H1 (cell line): ENCODE results near the gene RFLNA. TPM values are rescaled to one million over a fixed set of nuclear protein-coding genes. Genes with fewer than 3 reads are reported as not detected.

ENCODE experiments used
- CTCF ChIA-PET: fragments of 300-600 bp; sonication (Branson Sonifier 250); formaldehyde crosslinking; loops from one replicate; lab custom pipeline; 2021; ENCODE audit not compliant: partially characterized antibody; lab: Charles Lee
- POLR2A ChIA-PET: fragments of 300-600 bp; sonication (Branson Sonifier 250); formaldehyde crosslinking; loops from one replicate; lab custom pipeline; 2021; ENCODE audit warnings: inconsistent platforms; ENCODE audit not compliant: partially characterized antibody; lab: Charles Lee
- DNase-seq, 2 experiments: peaks; one replicate each; pipeline versions ENCODE4 v3.0.0 to v3.0.0-alpha.2; 2010 to 2022; ENCODE audit warnings: low spot score in 2 of 2, low read depth in 1 of 2, mixed read lengths in 1 of 2
- FAIRE-seq: peaks from 2 replicates; lab custom pipeline; 2011; peaks lifted over from hg19 to GRCh38; lab: Jason Lieb, UNC
- H2AFZ ChIP-seq: 2 replicates; pipeline ENCODE4 v1.8.1; 2012; ENCODE audit warnings: low read length, inconsistent platforms
- H2AK5ac ChIP-seq: 2 replicates; pipeline ENCODE4 v1.6.1; 2013; ENCODE audit warnings: low read depth, low read length
- H2BK120ac ChIP-seq: replicated peaks from 2 replicates; pipeline ENCODE3; 2013; ENCODE audit warnings: low read depth, low read length, inconsistent platforms
- H2BK12ac ChIP-seq: 2 replicates; pipeline ENCODE4 v1.6.1; 2013; ENCODE audit warnings: low read depth, low read length
- H2BK15ac ChIP-seq: 2 replicates; pipeline ENCODE4 v1.6.1; 2013; ENCODE audit warnings: low read length
- H2BK20ac ChIP-seq: 2 replicates; pipeline ENCODE4 v1.6.1; 2013; ENCODE audit warnings: low read length
- H2BK5ac ChIP-seq: 2 replicates; pipeline ENCODE4 v1.6.1; 2013; ENCODE audit warnings: low read depth, low read length
- H3K14ac ChIP-seq: 2 replicates; pipeline ENCODE4 v1.6.1; 2013; ENCODE audit warnings: inconsistent platforms; ENCODE audit not compliant: insufficient read length
- H3K18ac ChIP-seq: 2 replicates; pipeline ENCODE4 v1.6.1; 2013; ENCODE audit warnings: low read length; ENCODE audit errors: extremely low read depth
- H3K23ac ChIP-seq: 2 replicates; pipeline ENCODE4 v1.6.1; 2013; ENCODE audit warnings: inconsistent platforms; ENCODE audit not compliant: insufficient read length
- H3K23me2 ChIP-seq: 2 replicates; pipeline ENCODE4 v1.6.1; 2013; ENCODE audit warnings: low read depth, low read length
- H3K27ac ChIP-seq: 2 replicates; pipeline ENCODE4 v1.6.1; 2011; ENCODE audit warnings: low read depth, low read length, inconsistent platforms
- H3K27me3 ChIP-seq, 4 experiments: replicated peaks in 1 of 4; 1 replicate in 1 of 4; 2 replicates in 3 of 4; pipeline versions ENCODE4 v1.6.1 to v1.8.1; 2011 to 2013; ENCODE audit warnings: low read length in 3 of 4, mild to moderate bottlenecking in 3 of 4, inconsistent platforms in 2 of 4, mixed read lengths in 2 of 4, moderate library complexity in 1 of 4; ENCODE audit not compliant: control insufficient read depth in 3 of 4, insufficient read depth in 3 of 4; ENCODE audit errors: extremely low read depth in 1 of 4
- H3K36me3 ChIP-seq, 4 experiments: 2 replicates each; pipeline versions ENCODE4 v1.6.1 to v1.8.1; 2011 to 2013; ENCODE audit warnings: mild to moderate bottlenecking in 4 of 4, low read length in 3 of 4, moderate library complexity in 2 of 4, control low read depth in 1 of 4, inconsistent platforms in 1 of 4; ENCODE audit not compliant: insufficient read depth in 4 of 4, control insufficient read depth in 2 of 4
- H3K4ac ChIP-seq: replicated peaks from 2 replicates; pipeline ENCODE3; 2013; ENCODE audit warnings: low read length, low read depth, mixed read lengths, inconsistent platforms; ENCODE audit not compliant: insufficient read length
- H3K4me1 ChIP-seq, 4 experiments: replicated peaks in 1 of 4; 1 replicate in 1 of 4; 2 replicates in 3 of 4; pipeline versions ENCODE4 v1.6.1 to v1.8.1; 2011 to 2013; ENCODE audit warnings: low read length in 3 of 4, inconsistent platforms in 2 of 4, mixed read lengths in 1 of 4; ENCODE audit not compliant: insufficient read depth in 4 of 4, control insufficient read depth in 3 of 4
- H3K4me2 ChIP-seq, 2 experiments: 2 replicates each; pipeline versions ENCODE4 v1.6.1 to v1.8.1; 2011 to 2013; ENCODE audit warnings: low read depth in 2 of 2, low read length in 2 of 2, control low read depth in 1 of 2, inconsistent platforms in 1 of 2, mild to moderate bottlenecking in 1 of 2; ENCODE audit not compliant: insufficient read depth in 1 of 2
- H3K4me3 ChIP-seq, 4 experiments: fragments of 200-600, 300-600 bp in 1 of 4; sonication (generic), shearing (Covaris generic), sonication (Bioruptor Twin) in 1 of 4; 2 replicates each; pipeline versions ENCODE4 v1.5.1 to v1.8.1; 2011 to 2016; ENCODE audit warnings: low read length in 4 of 4, low read depth in 3 of 4, control low read depth in 2 of 4, inconsistent platforms in 2 of 4, mild to moderate bottlenecking in 2 of 4, mixed read lengths in 1 of 4, moderate library complexity in 1 of 4; ENCODE audit not compliant: insufficient read depth in 2 of 4; ENCODE audit errors: extremely low read depth in 1 of 4
- H3K56ac ChIP-seq: replicated peaks from 2 replicates; pipeline ENCODE3; 2013; ENCODE audit warnings: low read depth, mild to moderate bottlenecking, mixed read lengths, low read length, inconsistent platforms; ENCODE audit not compliant: insufficient read length
- H3K79me1 ChIP-seq: 2 replicates; pipeline ENCODE4 v1.6.1; 2013; ENCODE audit warnings: low read depth, low read length, control low read depth
- H3K79me2 ChIP-seq, 2 experiments: 2 replicates each; pipeline versions ENCODE4 v1.6.1 to v1.8.1; 2012 to 2013; ENCODE audit warnings: low read length in 2 of 2, mild to moderate bottlenecking in 2 of 2, inconsistent platforms in 1 of 2; ENCODE audit not compliant: insufficient read depth in 2 of 2, control insufficient read depth in 1 of 2
- H3K9ac ChIP-seq, 4 experiments: replicated peaks in 1 of 4; 1 replicate in 1 of 4; 2 replicates in 3 of 4; pipeline versions ENCODE4 v1.6.1 to v1.8.1; 2011 to 2013; ENCODE audit warnings: low read depth in 3 of 4, low read length in 3 of 4, control low read depth in 2 of 4, mild to moderate bottlenecking in 2 of 4, moderate library complexity in 2 of 4, inconsistent platforms in 1 of 4; ENCODE audit errors: extremely low read depth in 1 of 4
- H3K9me3 ChIP-seq, 2 experiments: 2 replicates each; pipeline versions ENCODE4 v1.6.1 to v1.8.1; 2012 to 2013; ENCODE audit warnings: mild to moderate bottlenecking in 2 of 2, moderate library complexity in 2 of 2, control low read depth in 1 of 2, inconsistent platforms in 1 of 2, low read depth in 1 of 2, low read length in 1 of 2, mixed read lengths in 1 of 2; ENCODE audit not compliant: insufficient read depth in 2 of 2
- H4K20me1 ChIP-seq, 2 experiments: replicated peaks in 1 of 2; 2 replicates each; pipeline versions ENCODE3 to v1.8.1; 2011 to 2013; ENCODE audit warnings: inconsistent platforms in 2 of 2, low read length in 2 of 2, mild to moderate bottlenecking in 1 of 2; ENCODE audit not compliant: insufficient read depth in 2 of 2, control insufficient read depth in 1 of 2
- H4K5ac ChIP-seq: 2 replicates; pipeline ENCODE4 v1.6.1; 2013; ENCODE audit warnings: low read length, low read depth, mixed read lengths, inconsistent platforms; ENCODE audit not compliant: insufficient read length
- H4K8ac ChIP-seq: 2 replicates; pipeline ENCODE4 v1.8.0; 2013; ENCODE audit warnings: mild to moderate bottlenecking, moderate library complexity, low read length, inconsistent platforms; ENCODE audit not compliant: insufficient read depth; ENCODE audit errors: extremely low read depth
- H4K91ac ChIP-seq: replicated peaks from 2 replicates; pipeline ENCODE3; 2013; ENCODE audit warnings: low read length, mixed read lengths, inconsistent platforms; ENCODE audit not compliant: insufficient read length
- CHD2 ChIP-seq: IDR thresholded peaks from 2 replicates; pipeline ENCODE4 v1.6.1; 2012; ENCODE audit warnings: low read length, improper control_type of control experiment
- KDM1A ChIP-seq: fragments of 200-600, 300-600 bp; sonication (generic); IDR thresholded peaks from 2 replicates; pipeline ENCODE4 v1.7.1; 2016; ENCODE audit warnings: mild to moderate bottlenecking, low read length, borderline replicate concordance
- RFX5 ChIP-seq: IDR thresholded peaks from 2 replicates; pipeline ENCODE4 v1.6.1; 2011; ENCODE audit warnings: low read depth, low read length, improper control_type of control experiment, borderline replicate concordance
- SP1 ChIP-seq: IDR thresholded peaks from 2 replicates; pipeline ENCODE4 v1.6.1; 2011; ENCODE audit warnings: low read depth, low read length
- WGBS, 2 experiments: shearing (Covaris generic) in 1 of 2; methylation state at CpG; one replicate each; pipeline versions ENCODE4 v1.1.6 to v1.1.7; 2013 to 2015; ENCODE audit warnings: low lambda C conversion rate in 2 of 2, mixed read lengths in 2 of 2, inconsistent platforms in 1 of 2, low coverage in 1 of 2, missing lambda C conversion rate in 1 of 2; ENCODE audit not compliant: insufficient replicate concordance in 2 of 2, insufficient coverage in 1 of 2, insufficient read length in 1 of 2; ENCODE audit errors: extremely low coverage in 1 of 2, missing lambda C conversion rate in 1 of 2; 5-methylcytosine and 5-hydroxymethylcytosine counted together
- polyA plus RNA-seq, 7 experiments: library from polyadenylated mRNA; depleted of rRNA in 3 of 7; stranded (reverse) in 5 of 7; unstranded in 2 of 7; fragments of >200 nt in 5 of 7; fragments of 200-250 nt in 2 of 7; gene quantifications; 1 replicate in 5 of 7; 2 replicates in 1 of 7; 4 replicates in 1 of 7; pipeline versions ENCODE4 v1.2.1 to v1.2.3, GENCODE V29; 2011 to 2013; ENCODE audit warnings: missing spikeins in 2 of 7, mixed read lengths in 2 of 7
- total RNA-seq: library from RNA; stranded (reverse); fragmentation: NEBNext Ultra II Directional; extraction: Animal tissue kit (Norgen Biotek cat#: 25700); gene quantifications from 2 replicates; pipeline ENCODE4 v1.2.1, GENCODE V29; 2021

RFLNA gene
- total and polyA plus RNA-seq, 2 of the 8 experiments (the other 6 are each of a cell fraction or from before 2014, with no cell fraction given) = 6.4 to 6.6 TPM

DNA sequence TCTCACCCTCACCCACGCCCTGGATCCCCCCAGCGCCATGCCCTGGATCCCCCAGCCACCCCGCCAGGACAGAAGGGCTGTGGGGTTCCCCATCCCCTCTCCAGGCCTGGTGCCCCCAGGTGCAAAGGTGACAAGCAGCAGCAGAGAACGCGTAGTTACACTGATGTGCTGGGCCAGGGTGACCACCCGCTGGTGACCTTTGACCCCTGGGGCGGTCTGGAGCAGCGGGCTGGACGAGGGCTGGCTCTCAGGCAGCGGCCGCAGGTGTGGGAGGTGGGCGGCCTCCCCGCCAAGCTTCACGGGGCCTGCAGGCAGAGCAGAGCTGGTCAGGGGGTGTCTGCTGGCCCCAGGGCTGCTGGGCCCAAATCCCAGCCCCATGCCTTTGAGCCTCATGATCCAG lies 40.1 kb downstream of the RFLNA start:
- WGBS, 2 experiments = 95% methylated on average over 7 of the region's 14 CpGs; no CpG with 5 or more reads in 1 of the 2 experiments
- H2AFZ ChIP-seq = no peak overlapping the region
- no peak overlapping the region for H3K9ac ChIP-seq
- H2BK120ac ChIP-seq = no peak overlapping the region
- no peak overlapping the region for H2BK20ac ChIP-seq
- no peak overlapping the region for H2BK15ac ChIP-seq
- FAIRE-seq (no peak), DNase-seq (no peak)
- no peak overlapping the region for H3K14ac ChIP-seq
- H3K4ac ChIP-seq = no peak overlapping the region
- no peak overlapping the region for H4K5ac ChIP-seq
- peaks cover 4% of the 10 kb centered on the region; the same call in 1 of the 2 replicates for H3K23me2 ChIP-seq
- no peak overlapping the region for H3K27ac ChIP-seq
- no peak overlapping the region for H3K56ac ChIP-seq
- H3K4me1 ChIP-seq = no peaks in the 10 kb centered on the region
- H4K20me1 ChIP-seq = peaks cover 2% of the 10 kb centered on the region in 2 experiments
- H3K4me3 ChIP-seq = no peak overlapping the region
- H3K23ac ChIP-seq = no peak overlapping the region
- no peak overlapping the region for H3K4me2 ChIP-seq
- no peaks in the 10 kb centered on the region for H3K27me3 ChIP-seq
- H4K8ac ChIP-seq = no peak overlapping the region
- no peaks in the 10 kb centered on the region for H3K9me3 ChIP-seq
- H3K79me2 ChIP-seq = no peaks in the 10 kb centered on the region
- no peak overlapping the region for H3K18ac ChIP-seq
- H2BK5ac ChIP-seq = no peak overlapping the region
- H2BK12ac ChIP-seq = no peak overlapping the region
- H2AK5ac ChIP-seq = no peak overlapping the region
- CTCF ChIA-PET = interaction anchor here (0.7 to 2.7 kb wide), 5 partner anchors 9 to 136 kb away, joined by 3 to 10 read pairs (median 3); no protein-coding TSS in a partner anchor
- H4K91ac ChIP-seq = no peak overlapping the region
- peaks cover 9 to 68% (median 40%) of the 10 kb centered on the region in 4 experiments; a peak in 7 of 8 replicates for H3K36me3 ChIP-seq
- POLR2A ChIA-PET = interaction anchor here (0.9 kb wide), 2 partner anchors 53 to 298 kb away, joined by 3 read pairs; no protein-coding TSS in a partner anchor
- no peaks in the 10 kb centered on the region; the same call in 1 of the 2 replicates for H3K79me1 ChIP-seq
- TF ChIP-seq KDM1A (no peak), CHD2 (no peak), RFX5 (no peak), SP1 (no peak)
